Astrocyte (in vitro differentiated cells and primary cell): ENCODE measurements around the gene KCNQ5. TPM values are rescaled to one million over a fixed set of nuclear protein-coding genes. Genes with fewer than 3 reads are reported as not detected.

ENCODE experiments used
- DNase-seq: peaks from one replicate; pipeline ENCODE4 v3.0.0-alpha.2; 2010; ENCODE audit warnings: low read depth
- FAIRE-seq: peaks from 2 replicates; lab custom pipeline; 2011; peaks lifted over from hg19 to GRCh38; lab: Jason Lieb, UNC
- H2AFZ ChIP-seq: 2 replicates; pipeline ENCODE4 v1.6.0; 2012; ENCODE audit warnings: low read depth, low read length, inconsistent platforms
- H3K27ac ChIP-seq: 2 replicates; pipeline ENCODE4 v1.5.1; 2011; ENCODE audit warnings: low read depth, low read length, inconsistent platforms
- H3K27me3 ChIP-seq: 2 replicates; pipeline ENCODE4 v1.6.0; 2011; ENCODE audit warnings: low read length, inconsistent platforms; ENCODE audit not compliant: insufficient read depth
- H3K36me3 ChIP-seq: 2 replicates; pipeline ENCODE4 v1.5.1; 2011; ENCODE audit warnings: low read length, inconsistent platforms; ENCODE audit not compliant: insufficient read depth
- H3K4me1 ChIP-seq: 2 replicates; pipeline ENCODE4 v1.5.1; 2011; ENCODE audit warnings: low read length, inconsistent platforms; ENCODE audit not compliant: insufficient read depth
- H3K4me2 ChIP-seq: 2 replicates; pipeline ENCODE4 v1.6.0; 2012; ENCODE audit warnings: low read length, inconsistent platforms
- H3K4me3 ChIP-seq: 2 replicates; pipeline ENCODE4 v1.5.1; 2011; ENCODE audit warnings: low read depth, mild to moderate bottlenecking, low read length, inconsistent platforms; ENCODE audit not compliant: insufficient read depth
- H3K79me2 ChIP-seq: 2 replicates; pipeline ENCODE4 v1.6.0; 2012; ENCODE audit warnings: mild to moderate bottlenecking, low read length, inconsistent platforms; ENCODE audit not compliant: insufficient read depth
- H3K9ac ChIP-seq: 2 replicates; pipeline ENCODE4 v1.6.0; 2012; ENCODE audit warnings: mild to moderate bottlenecking, low read length, inconsistent platforms
- H3K9me3 ChIP-seq: 2 replicates; pipeline ENCODE4 v1.5.1; 2012; ENCODE audit warnings: low read depth, mild to moderate bottlenecking, low read length, inconsistent platforms; ENCODE audit not compliant: insufficient read depth
- H4K20me1 ChIP-seq: 2 replicates; pipeline ENCODE4 v1.6.0; 2012; ENCODE audit warnings: low read length, inconsistent platforms; ENCODE audit not compliant: insufficient read depth
- H3K27ac Mint-ChIP-seq: one replicate; pipeline ENCODE4 v1.8.0; 2021; ENCODE audit warnings: mild to moderate bottlenecking, mixed read lengths; ENCODE audit not compliant: unreplicated experiment
- H3K27me3 Mint-ChIP-seq: one replicate; pipeline ENCODE4 v1.8.0; 2021; ENCODE audit warnings: low read depth, mixed read lengths; ENCODE audit not compliant: unreplicated experiment
- H3K36me3 Mint-ChIP-seq: one replicate; pipeline ENCODE4 v1.8.0; 2021; ENCODE audit warnings: low read depth, mixed read lengths; ENCODE audit not compliant: unreplicated experiment
- H3K4me1 Mint-ChIP-seq: one replicate; pipeline ENCODE4 v1.8.0; 2021; ENCODE audit warnings: low read depth, mixed read lengths; ENCODE audit not compliant: unreplicated experiment
- H3K4me3 Mint-ChIP-seq: one replicate; pipeline ENCODE4 v1.8.0; 2021; ENCODE audit warnings: mild to moderate bottlenecking, moderate library complexity, mixed read lengths; ENCODE audit not compliant: unreplicated experiment
- H3K9me3 Mint-ChIP-seq: one replicate; pipeline ENCODE4 v1.8.0; 2021; ENCODE audit warnings: mild to moderate bottlenecking, mixed read lengths; ENCODE audit not compliant: unreplicated experiment
- EZH2 ChIP-seq: IDR thresholded peaks from 2 replicates; pipeline ENCODE4 v1.6.1; 2012; ENCODE audit warnings: mild to moderate bottlenecking, low read length, inconsistent platforms; ENCODE audit not compliant: insufficient read depth
- total RNA-seq: library from RNA; stranded (reverse); gene quantifications from 2 replicates; pipeline ENCODE4 v1.2.1, GENCODE V29; 2021
- TF ChIP-seq, protein P1 (sequence below): IDR thresholded peaks from 2 replicates; pipeline ENCODE4 v1.5.1; 2011; ENCODE audit warnings: low read depth, mild to moderate bottlenecking, inconsistent platforms, low read length, moderate library complexity; ENCODE audit not compliant: insufficient read depth

Gene KCNQ5
- total RNA-seq, 1 donor from 2014 or later = 2.0 TPM

DNA sequence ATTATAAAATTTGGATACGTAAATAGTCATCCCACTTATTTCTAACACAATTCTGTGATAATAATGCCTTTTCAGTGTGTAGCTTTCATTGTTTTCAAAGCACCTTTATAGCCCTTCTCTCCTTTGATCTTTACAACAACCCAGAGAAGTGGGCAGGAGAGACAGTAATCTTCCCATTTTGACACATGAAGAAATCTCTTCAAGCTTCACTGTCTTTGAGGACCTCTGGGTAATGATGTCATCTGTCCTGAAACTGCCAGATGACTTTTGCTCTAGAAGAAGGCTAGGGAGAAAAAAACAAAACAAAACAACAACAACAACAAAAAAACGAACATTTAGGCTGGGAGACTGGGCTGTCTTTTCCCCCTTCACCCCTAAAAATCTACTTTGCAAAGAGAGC is 203.0 kb downstream of the KCNQ5 start:
- H3K4me3 Mint-ChIP-seq = no peak overlapping the region
- H3K36me3 ChIP-seq = no peaks in the 10 kb centered on the region
- no peaks in the 10 kb centered on the region for H3K36me3 Mint-ChIP-seq
- TF ChIP-seq, protein P1, sequence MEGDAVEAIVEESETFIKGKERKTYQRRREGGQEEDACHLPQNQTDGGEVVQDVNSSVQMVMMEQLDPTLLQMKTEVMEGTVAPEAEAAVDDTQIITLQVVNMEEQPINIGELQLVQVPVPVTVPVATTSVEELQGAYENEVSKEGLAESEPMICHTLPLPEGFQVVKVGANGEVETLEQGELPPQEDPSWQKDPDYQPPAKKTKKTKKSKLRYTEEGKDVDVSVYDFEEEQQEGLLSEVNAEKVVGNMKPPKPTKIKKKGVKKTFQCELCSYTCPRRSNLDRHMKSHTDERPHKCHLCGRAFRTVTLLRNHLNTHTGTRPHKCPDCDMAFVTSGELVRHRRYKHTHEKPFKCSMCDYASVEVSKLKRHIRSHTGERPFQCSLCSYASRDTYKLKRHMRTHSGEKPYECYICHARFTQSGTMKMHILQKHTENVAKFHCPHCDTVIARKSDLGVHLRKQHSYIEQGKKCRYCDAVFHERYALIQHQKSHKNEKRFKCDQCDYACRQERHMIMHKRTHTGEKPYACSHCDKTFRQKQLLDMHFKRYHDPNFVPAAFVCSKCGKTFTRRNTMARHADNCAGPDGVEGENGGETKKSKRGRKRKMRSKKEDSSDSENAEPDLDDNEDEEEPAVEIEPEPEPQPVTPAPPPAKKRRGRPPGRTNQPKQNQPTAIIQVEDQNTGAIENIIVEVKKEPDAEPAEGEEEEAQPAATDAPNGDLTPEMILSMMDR = no peak
- no peak for TF ChIP-seq EZH2
- H3K9ac ChIP-seq = no peak overlapping the region
- no peaks in the 10 kb centered on the region for H4K20me1 ChIP-seq
- H3K79me2 ChIP-seq = no peaks in the 10 kb centered on the region
- H3K4me1 Mint-ChIP-seq = peaks cover 21% of the 10 kb centered on the region
- H3K4me1 ChIP-seq = peaks cover 6% of the 10 kb centered on the region
- H3K27ac Mint-ChIP-seq = peak overlapping the region; percentile 87
- FAIRE-seq (no peak), DNase-seq (no peak)
- H3K27me3 Mint-ChIP-seq = no peaks in the 10 kb centered on the region
- peaks cover 5% of the 10 kb centered on the region for H3K9me3 Mint-ChIP-seq
- no peaks in the 10 kb centered on the region for H3K9me3 ChIP-seq
- H3K4me3 ChIP-seq = no peak overlapping the region
- H3K27ac ChIP-seq = peak overlapping the region; percentile 22
- no peak overlapping the region for H2AFZ ChIP-seq
- no peaks in the 10 kb centered on the region for H3K27me3 ChIP-seq
- no peak overlapping the region for H3K4me2 ChIP-seq

DNA sequence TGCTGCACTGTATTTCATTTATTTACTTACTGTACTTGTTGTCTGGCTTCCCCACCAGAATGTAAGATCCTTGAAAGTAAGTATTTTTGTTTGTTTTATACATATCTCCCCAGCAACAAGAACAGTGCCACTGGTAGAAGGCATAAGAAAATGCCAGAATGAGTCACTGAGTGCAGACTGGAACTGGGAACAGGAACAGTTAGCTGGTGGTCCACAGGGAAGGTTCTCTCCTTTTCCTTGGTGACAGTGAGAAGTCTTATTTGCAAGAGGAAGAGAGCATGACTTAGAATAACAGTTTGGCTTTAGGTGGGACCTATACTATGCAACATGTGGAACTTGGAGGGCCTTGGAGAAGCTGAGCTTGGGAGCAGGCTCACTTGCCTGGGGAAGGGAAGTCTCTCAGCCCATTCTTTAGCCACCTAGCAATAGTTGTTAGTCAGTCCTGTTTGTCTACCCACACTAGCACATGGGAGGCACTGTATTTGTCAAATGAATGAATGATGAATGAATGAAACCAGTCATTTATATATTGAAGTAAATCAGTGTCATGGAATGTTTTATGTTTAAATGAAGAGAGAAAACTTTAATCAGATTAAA is 203.5 kb downstream of the KCNQ5 start:
- no peak overlapping the region for H3K4me3 ChIP-seq
- H3K4me1 Mint-ChIP-seq = peaks cover 21% of the 10 kb centered on the region
- H3K9ac ChIP-seq = no peak overlapping the region
- DNase-seq (peak; percentile 60), FAIRE-seq (no peak)
- H3K36me3 Mint-ChIP-seq = no peaks in the 10 kb centered on the region
- no peaks in the 10 kb centered on the region for H3K79me2 ChIP-seq
- no peak overlapping the region for H2AFZ ChIP-seq
- H3K27me3 ChIP-seq = no peaks in the 10 kb centered on the region
- no peaks in the 10 kb centered on the region for H4K20me1 ChIP-seq
- no peak for TF ChIP-seq EZH2
- TF ChIP-seq, protein P1 = no peak
- no peaks in the 10 kb centered on the region for H3K36me3 ChIP-seq
- H3K9me3 Mint-ChIP-seq = peaks cover 5% of the 10 kb centered on the region
- H3K9me3 ChIP-seq = no peaks in the 10 kb centered on the region
- no peak overlapping the region for H3K4me3 Mint-ChIP-seq
- no peaks in the 10 kb centered on the region for H3K27me3 Mint-ChIP-seq
- H3K27ac ChIP-seq = peak overlapping the region; percentile 46
- H3K4me1 ChIP-seq = peaks cover 6% of the 10 kb centered on the region
- H3K27ac Mint-ChIP-seq = peak overlapping the region; percentile 87
- peak overlapping the region; percentile 21 for H3K4me2 ChIP-seq

DNA sequence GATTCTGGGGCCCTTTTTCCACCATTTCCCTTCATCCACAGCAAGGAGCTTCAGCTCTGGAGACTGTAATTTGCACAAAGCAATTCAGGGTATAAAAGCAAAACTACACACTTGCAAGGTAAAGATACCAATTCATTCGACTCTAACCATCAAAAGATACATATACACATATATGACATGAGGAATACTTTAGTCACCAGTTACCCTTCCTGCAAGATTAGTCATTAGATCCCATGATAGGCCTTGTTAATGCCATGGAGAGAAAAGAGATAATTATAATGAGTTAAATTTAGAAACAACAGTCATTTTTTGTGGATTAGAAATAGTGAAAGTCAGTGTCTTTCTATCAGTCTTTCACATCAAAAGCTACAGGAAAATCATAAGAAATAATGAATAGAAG is 204.2 kb downstream of the KCNQ5 start:
- Histone ChIP-seq H3K79me2 (no peaks in the 10 kb centered on the region), H3K4me3 (no peak overlapping the region), H3K9me3 (no peaks in the 10 kb centered on the region), H2AFZ (no peak overlapping the region), H3K4me2 (peak overlapping the region; percentile 21), H3K9ac (no peak overlapping the region), H3K36me3 (no peaks in the 10 kb centered on the region), H3K27me3 (no peaks in the 10 kb centered on the region), H4K20me1 (no peaks in the 10 kb centered on the region), H3K4me1 (peaks cover 6% of the 10 kb centered on the region), H3K27ac (peak overlapping the region; percentile 46)
- Mint-ChIP-seq H3K9me3 (peaks cover 10% of the 10 kb centered on the region), H3K4me3 (no peak overlapping the region), H3K36me3 (no peaks in the 10 kb centered on the region), H3K4me1 (peaks cover 21% of the 10 kb centered on the region), H3K27me3 (no peaks in the 10 kb centered on the region), H3K27ac (no peak overlapping the region)
- no peak for TF ChIP-seq EZH2
- TF ChIP-seq, protein P1 = no peak
- DNase-seq = peak; percentile 54
- FAIRE-seq = peak; percentile 45
